HepG2 (cell line): Measurements from ENCODE around the gene KATNB1. TPM values are rescaled to one million over a fixed set of nuclear protein-coding genes. Genes with fewer than 3 reads are reported as not detected.
"Not testable (repeated sequence)": the region's sequence is repeated elsewhere in the genome, so short reads cannot be mapped to it uniquely, and the experiment has no call there.

ENCODE experiments used
- ATAC-seq: fragments of 200-7000 bp; cut with Tn5 transposase; 3 replicates; pipeline ENCODE4 v1.9.1; 2020; ENCODE audit warnings: mild to moderate bottlenecking, moderate library complexity
- BruUV-seq: library from RNA; stranded (reverse); fragments of 400-500 nt; replicated peaks from 2 replicates; lab custom pipeline; 2021; lab: Mats Ljungman, UMichigan
- CTCF ChIA-PET: fragments of 300-600 bp; formaldehyde crosslinking; extraction: SDS; loops from one replicate; lab custom pipeline; 2021; ENCODE audit warnings: low total read pairs, inconsistent platforms, low intra/inter-chr PET ratio; lab: Yijun Ruan, JAX
- POLR2A ChIA-PET: fragments of 350-600 bp; sonication (Branson Sonifier 250); formaldehyde crosslinking; loops from one replicate; lab custom pipeline; 2020; ENCODE audit warnings: antibody characterized with exemption, inconsistent platforms; lab: Yijun Ruan, JAX
- DNase-seq: peaks from one replicate; pipeline ENCODE4 v3.0.0-alpha.2; 2015; ENCODE audit warnings: low spot score
- FAIRE-seq: peaks from 3 replicates; lab custom pipeline; 2011; peaks lifted over from hg19 to GRCh38; lab: Jason Lieb, UNC
- H2AFZ ChIP-seq: one replicate; pipeline ENCODE4 v1.6.1; 2011; ENCODE audit warnings: low read length, inconsistent platforms
- H3K27ac ChIP-seq: fragments of 300-600 bp; 3 replicates; pipeline ENCODE4 v1.8.0; 2011; ENCODE audit warnings: mixed run types, mild to moderate bottlenecking, mixed read lengths, low read length, inconsistent platforms; ENCODE audit not compliant: insufficient read depth; ENCODE audit errors: extremely low read length
- H3K27me3 ChIP-seq, 2 experiments: fragments of 200-600 bp in 1 of 2; 2 replicates in 1 of 2; 3 replicates in 1 of 2; pipeline versions ENCODE4 v1.6.0 to v1.8.0; 2011; ENCODE audit warnings: low read length in 2 of 2, mild to moderate bottlenecking in 2 of 2, moderate library complexity in 2 of 2, inconsistent platforms in 1 of 2; ENCODE audit not compliant: insufficient read depth in 2 of 2, control insufficient read depth in 1 of 2
- H3K36me3 ChIP-seq, 2 experiments: fragments of 200-600 bp in 1 of 2; replicated peaks in 1 of 2; 2 replicates in 1 of 2; 3 replicates in 1 of 2; pipeline versions ENCODE4 v1.5.1 to v1.8.0; 2011; ENCODE audit warnings: low read length in 2 of 2, inconsistent platforms in 1 of 2; ENCODE audit not compliant: insufficient read depth in 2 of 2, control insufficient read depth in 1 of 2
- H3K4me1 ChIP-seq: 2 replicates; pipeline ENCODE4 v1.5.1; 2012; ENCODE audit warnings: low read length, inconsistent platforms; ENCODE audit not compliant: insufficient read depth
- H3K4me2 ChIP-seq: 2 replicates; pipeline ENCODE4 v1.6.0; 2011; ENCODE audit warnings: low read depth, low read length, inconsistent platforms
- H3K4me3 ChIP-seq, 3 experiments: fragments of 200-600 bp in 1 of 3; sonication (generic), shearing (Covaris generic) in 1 of 3; replicated peaks in 1 of 3; 2 replicates each; pipeline ENCODE4 v1.5.1; 2011 to 2016; ENCODE audit warnings: low read length in 3 of 3, inconsistent platforms in 2 of 3, low read depth in 2 of 3, mild to moderate bottlenecking in 2 of 3, control low read depth in 1 of 3, mixed read lengths in 1 of 3; ENCODE audit not compliant: insufficient read depth in 1 of 3
- H3K79me2 ChIP-seq: one replicate; pipeline ENCODE4 v1.6.1; 2011; ENCODE audit warnings: low read length, inconsistent platforms; ENCODE audit not compliant: insufficient read depth
- H3K9ac ChIP-seq: 2 replicates; pipeline ENCODE4 v1.6.0; 2011; ENCODE audit warnings: mild to moderate bottlenecking, low read depth, low read length, inconsistent platforms; ENCODE audit not compliant: insufficient read depth
- H3K9me3 ChIP-seq: 2 replicates; pipeline ENCODE4 v1.5.1; 2012; ENCODE audit warnings: mild to moderate bottlenecking, low read length
- H4K20me1 ChIP-seq: 2 replicates; pipeline ENCODE4 v1.6.0; 2011; ENCODE audit warnings: inconsistent platforms, mild to moderate bottlenecking, low read length, moderate library complexity; ENCODE audit not compliant: insufficient read depth
- SCMH1 ChIP-seq: sonication (generic); formaldehyde crosslinking; IDR thresholded peaks from 2 replicates; pipeline ENCODE4 v1.9.0; 2021; ENCODE audit warnings: missing genetic modification reagents, mild to moderate bottlenecking, borderline replicate concordance
- SMARCC2 ChIP-seq: fragments of 450-650 bp; IDR thresholded peaks from 2 replicates; pipeline ENCODE4 v1.6.1; 2017; ENCODE audit warnings: antibody characterized with exemption, mild to moderate bottlenecking
- TIGD3 ChIP-seq: sonication (generic); formaldehyde crosslinking; IDR thresholded peaks from 2 replicates; pipeline ENCODE4 v1.5.1; 2020; ENCODE audit warnings: mild to moderate bottlenecking, missing genetic modification reagents, borderline replicate concordance
- ZFX ChIP-seq: sonication (generic); formaldehyde crosslinking; IDR thresholded peaks from 2 replicates; pipeline ENCODE4 v1.4.0; 2020; ENCODE audit warnings: mild to moderate bottlenecking, low read depth, missing genetic modification reagents, moderate library complexity
- ZNF556 ChIP-seq: sonication (generic); formaldehyde crosslinking; IDR thresholded peaks from 2 replicates; pipeline ENCODE4 v1.4.0; 2020; ENCODE audit warnings: mild to moderate bottlenecking, missing genetic modification reagents, borderline replicate concordance
- WGBS: methylation state at CpG from one replicate; pipeline ENCODE4 v1.1.6; 2017; ENCODE audit warnings: low lambda C conversion rate; 5-methylcytosine and 5-hydroxymethylcytosine counted together
- in situ Hi-C: cut with HindIII; loops from 2 replicates; pipeline ENCODE4 v1.10.0; 2017; ENCODE audit warnings: low pct_unique_long_range_greater_than_20kb; ENCODE audit not compliant: extremely low pct_ligation_motif_present
- intact Hi-C: fragments of 100-400 bp; cut with micrococcal nuclease; formaldehyde crosslinking; loops from one replicate; pipeline ENCODE4 v1.10.0; 2022; ENCODE audit not compliant: unreplicated experiment
- polyA plus RNA-seq, 8 experiments: library from polyadenylated mRNA; depleted of rRNA in 3 of 8; stranded (reverse) in 7 of 8; unstranded in 1 of 8; fragments of >200 nt; fragmentation: Illumina TruSeq in 4 of 8; extraction: Trizol in 4 of 8; gene quantifications; 2 replicates each; pipeline versions ENCODE4 v1.2.1 to v1.2.3, GENCODE V29; 2011 to 2016; ENCODE audit warnings: low read depth in 4 of 8, missing spikeins in 1 of 8, mixed read lengths in 1 of 8; ENCODE audit not compliant: insufficient read depth in 1 of 8
- total RNA-seq, 5 experiments: library from RNA; depleted of rRNA; stranded (reverse); fragments of >200 nt; fragmentation: Illumina TruSeq; extraction: Trizol; gene quantifications; 2 replicates each; pipeline ENCODE4 v1.2.3, GENCODE V29; 2016; ENCODE audit warnings: low read depth in 1 of 5

Gene KATNB1
- total and polyA plus RNA-seq, 2 of the 13 experiments (the other 11 are each of a cell fraction or from before 2014, with no cell fraction given): 31.5 to 43.5 TPM

GRCh38 chr16:57729182-57729484, 6.4 kb upstream of the KATNB1 start (continued):
- TF ChIP-seq SCMH1 (CRISPR knock-in tag) (no peak), ZFX (CRISPR knock-in tag) (no peak), TIGD3 (CRISPR knock-in tag) (no peak), SMARCC2 (no peak), ZNF556 (no peak)

GRCh38 chr16:57729852-57730251, 5.7 kb upstream of the KATNB1 start:
- ATAC-seq, FAIRE-seq, H2AFZ ChIP-seq, H3K36me3 ChIP-seq, H3K79me2 ChIP-seq, H3K27me3 ChIP-seq, POLR2A ChIA-PET, H3K4me2 ChIP-seq, H4K20me1 ChIP-seq, H3K4me3 ChIP-seq, CTCF ChIA-PET, H3K9ac ChIP-seq, DNase-seq, BruUV-seq, H3K27ac ChIP-seq, H3K9me3 ChIP-seq: not testable (repeated sequence)
- intact Hi-C loops (loop anchor here (10.0 kb wide), 1 partner anchor 275 kb away; the partner anchor contains the start of genes USB1 and ZNF319), in situ Hi-C loops (loop anchor here (5.0 kb wide), 1 partner anchor 128 kb away; no protein-coding TSS in a partner anchor)
- WGBS: 73% methylated on average over 6 of the region's 6 CpGs
- H3K4me1 ChIP-seq: peaks cover 20% of the 10 kb centered on the region
